Adrenal gland (tissue), 5 donors: ENCODE results near the gene RANBP9.

ENCODE experiments used
- CTCF ChIP-seq, 6 experiments: fragments of 450-650 bp in 4 of 6; fragments of 200-600 bp in 2 of 6; sonication (generic) in 1 of 6; IDR thresholded peaks; 1 replicate in 5 of 6; 2 replicates in 1 of 6; pipeline versions ENCODE4 v1.5.1 to v1.8.0; 2016 to 2021; ENCODE audit warnings: antibody characterized with exemption in 6 of 6, mild to moderate bottlenecking in 2 of 6, moderate library complexity in 1 of 6
- POLR2A ChIP-seq, 2 donors: fragments of 450-650 bp; IDR thresholded peaks; one replicate each; pipeline ENCODE4 v1.6.1; 2017; ENCODE audit warnings: antibody characterized with exemption in 2 of 2, mild to moderate bottlenecking in 2 of 2, moderate library complexity in 1 of 2
- donor health status: DM: no; HTN: no; CAD: no.

GRCh38 chr6:13684855-13685254 is 26.8 kb downstream of the RANBP9 start:
- TF ChIP-seq CTCF (IDR thresholded peaks at IDR 0.05) = no peak
- no peak for TF ChIP-seq POLR2A (IDR thresholded peaks at IDR 0.05)
